Neural progenitor cell (in vitro differentiated cells): ENCODE results near the gene IBSP. TPM values are rescaled to one million over a fixed set of nuclear protein-coding genes. Genes with fewer than 3 reads are reported as not detected.

Experiments used
- DNase-seq: peaks from one replicate; pipeline ENCODE4 v3.0.0-alpha.2; 2016; ENCODE audit warnings: low spot score
- H2AFZ ChIP-seq: fragments of 200-600 bp; sonication (generic); replicated peaks from 2 replicates; pipeline ENCODE4 v1.6.1; 2016; ENCODE audit warnings: antibody characterized with exemption
- H3F3A ChIP-seq: fragments of 200-600 bp; sonication (generic); 2 replicates; pipeline ENCODE4 v1.6.1; 2016; ENCODE audit warnings: antibody characterized with exemption, low read depth
- H3K27ac ChIP-seq: fragments of 200-600 bp; sonication (generic); 2 replicates; pipeline ENCODE4 v1.5.1; 2016; ENCODE audit warnings: mild to moderate bottlenecking
- H3K27me3 ChIP-seq: fragments of 200-600 bp; sonication (generic); 2 replicates; pipeline ENCODE4 v1.6.1; 2016; ENCODE audit warnings: mild to moderate bottlenecking, moderate library complexity
- H3K36me3 ChIP-seq: fragments of 200-600 bp; sonication (generic); 2 replicates; pipeline ENCODE4 v1.5.1; 2016
- H3K4me1 ChIP-seq: fragments of 200-600 bp; sonication (generic); 2 replicates; pipeline ENCODE4 v1.6.1; 2016; ENCODE audit warnings: mixed run types
- H3K4me2 ChIP-seq: fragments of 200-600 bp; sonication (generic); 2 replicates; pipeline ENCODE4 v1.6.1; 2016
- H3K4me3 ChIP-seq: fragments of 200-600 bp; sonication (generic); 2 replicates; pipeline ENCODE4 v1.5.1; 2016
- H3K79me2 ChIP-seq: fragments of 200-600 bp; sonication (generic); 2 replicates; pipeline ENCODE4 v1.6.1; 2016; ENCODE audit warnings: low read depth
- H3K9ac ChIP-seq: fragments of 200-600 bp; sonication (generic); 2 replicates; pipeline ENCODE4 v1.6.1; 2016
- H3K9me3 ChIP-seq: fragments of 200-600 bp; sonication (generic); 2 replicates; pipeline ENCODE4 v1.5.1; 2016; ENCODE audit warnings: low read depth
- H4K20me1 ChIP-seq: fragments of 200-600 bp; sonication (generic); 2 replicates; pipeline ENCODE4 v1.6.1; 2016; ENCODE audit warnings: low read depth
- H3K27ac Mint-ChIP-seq: 3 replicates; pipeline ENCODE4 v1.8.0; 2021; ENCODE audit warnings: mixed read lengths
- H3K27me3 Mint-ChIP-seq: 2 replicates; pipeline ENCODE4 v1.8.0; 2022; ENCODE audit warnings: low read depth, mild to moderate bottlenecking, inconsistent platforms, moderate library complexity, mixed read lengths; ENCODE audit not compliant: insufficient read depth
- H3K36me3 Mint-ChIP-seq: 3 replicates; pipeline ENCODE4 v1.8.0; 2021; ENCODE audit warnings: mixed read lengths
- H3K4me1 Mint-ChIP-seq: 3 replicates; pipeline ENCODE4 v1.8.0; 2021; ENCODE audit warnings: mixed read lengths
- H3K4me3 Mint-ChIP-seq: 3 replicates; pipeline ENCODE4 v1.8.0; 2021; ENCODE audit warnings: mild to moderate bottlenecking, moderate library complexity, mixed read lengths
- H3K9me3 Mint-ChIP-seq: 3 replicates; pipeline ENCODE4 v1.8.0; 2020; ENCODE audit warnings: mixed read lengths
- CTCF ChIP-seq: fragments of 200-600 bp; sonication (generic); IDR thresholded peaks from 2 replicates; pipeline ENCODE4 v1.5.1; 2017; ENCODE audit warnings: antibody characterized with exemption, mild to moderate bottlenecking
- EZH2 ChIP-seq: fragments of 200-600 bp; sonication (generic); IDR thresholded peaks from 2 replicates; pipeline ENCODE4 v1.6.1; 2017; ENCODE audit warnings: antibody characterized with exemption, mild to moderate bottlenecking, moderate library complexity
- EZH2phosphoT487 ChIP-seq: fragments of 200-600 bp; sonication (generic); IDR thresholded peaks from 2 replicates; pipeline ENCODE4 v1.6.1; 2017; ENCODE audit warnings: antibody characterized with exemption
- total RNA-seq: library from RNA; depleted of rRNA; stranded (reverse); fragments of >200 nt; gene quantifications from 2 replicates; pipeline ENCODE4 v1.2.3, GENCODE V29; 2015; ENCODE audit warnings: low replicate concordance

IBSP gene
- total RNA-seq, 1 donor from 2014 or later = not detected

- no peak for DNase-seq
- Mint-ChIP-seq H3K4me3 (no peak overlapping the region), H3K4me1 (no peaks in the 10 kb centered on the region), H3K27me3 (no peaks in the 10 kb centered on the region), H3K27ac (no peak overlapping the region), H3K9me3 (no peaks in the 10 kb centered on the region), H3K36me3 (no peaks in the 10 kb centered on the region)
- Histone ChIP-seq H3K4me1 (no peaks in the 10 kb centered on the region), H3K27me3 (no peaks in the 10 kb centered on the region), H3F3A (no peaks in the 10 kb centered on the region), H3K79me2 (no peaks in the 10 kb centered on the region), H2AFZ (no peak overlapping the region), H3K4me3 (no peak overlapping the region), H3K9ac (no peak overlapping the region), H3K4me2 (no peak overlapping the region), H3K36me3 (no peaks in the 10 kb centered on the region), H3K27ac (no peak overlapping the region), H4K20me1 (no peaks in the 10 kb centered on the region), H3K9me3 (no peaks in the 10 kb centered on the region)
- TF ChIP-seq EZH2 (no peak), EZH2phosphoT487 (no peak), CTCF (no peak)
Observed at GRCh38 chr4:87762311-87762710, 37.0 kb upstream of the IBSP start.

GRCh38 chr4:87781569-87781968 is 17.8 kb upstream of the IBSP start:
- no peaks in the 10 kb centered on the region for H3K79me2 ChIP-seq
- H3F3A ChIP-seq = no peaks in the 10 kb centered on the region
- no peaks in the 10 kb centered on the region for H4K20me1 ChIP-seq
- H3K4me1 ChIP-seq = no peaks in the 10 kb centered on the region
- no peaks in the 10 kb centered on the region for H3K9me3 ChIP-seq
- no peaks in the 10 kb centered on the region for H3K4me1 Mint-ChIP-seq
- no peak overlapping the region for H3K4me3 Mint-ChIP-seq
- H3K36me3 Mint-ChIP-seq = no peaks in the 10 kb centered on the region
- no peak overlapping the region for H3K4me2 ChIP-seq
- H3K27ac ChIP-seq = no peak overlapping the region
- H3K9me3 Mint-ChIP-seq = no peaks in the 10 kb centered on the region
- no peak overlapping the region for H3K4me3 ChIP-seq
- H2AFZ ChIP-seq = no peak overlapping the region
- no peak overlapping the region for H3K9ac ChIP-seq
- H3K27me3 ChIP-seq = no peaks in the 10 kb centered on the region
- no peak overlapping the region for H3K27ac Mint-ChIP-seq
- TF ChIP-seq EZH2phosphoT487 (no peak), EZH2 (no peak), CTCF (no peak)
- H3K27me3 Mint-ChIP-seq = no peaks in the 10 kb centered on the region
- DNase-seq = no peak
- no peaks in the 10 kb centered on the region for H3K36me3 ChIP-seq

- Histone ChIP-seq H3K4me3 (no peak overlapping the region), H4K20me1 (no peaks in the 10 kb centered on the region), H3K4me1 (no peaks in the 10 kb centered on the region), H3K79me2 (no peaks in the 10 kb centered on the region), H3K36me3 (no peaks in the 10 kb centered on the region), H3K9me3 (no peaks in the 10 kb centered on the region), H3K27me3 (no peaks in the 10 kb centered on the region), H3F3A (no peaks in the 10 kb centered on the region), H2AFZ (no peak overlapping the region), H3K27ac (no peak overlapping the region), H3K4me2 (no peak overlapping the region), H3K9ac (no peak overlapping the region)
- H3K27me3 Mint-ChIP-seq = no peaks in the 10 kb centered on the region
- no peak overlapping the region for H3K27ac Mint-ChIP-seq
- no peaks in the 10 kb centered on the region for H3K36me3 Mint-ChIP-seq
- no peak overlapping the region for H3K4me3 Mint-ChIP-seq
- TF ChIP-seq EZH2phosphoT487 = no peak
- no peak for TF ChIP-seq CTCF
- no peak for TF ChIP-seq EZH2
- no peaks in the 10 kb centered on the region for H3K4me1 Mint-ChIP-seq
- no peaks in the 10 kb centered on the region for H3K9me3 Mint-ChIP-seq
- no peak for DNase-seq
Observed at GRCh38 chr4:87783781-87784180, 15.6 kb upstream of the IBSP start.
